Bronchial epithelial cell (primary cell): ENCODE measurements around the gene SLX4IP. TPM values are rescaled to one million over a fixed set of nuclear protein-coding genes. Genes with fewer than 3 reads are reported as not detected.
A peak's percentile ranks its signal among the peaks of the same experiment; 100 is the strongest.

Experiments
- DNase-seq: peaks from one replicate; pipeline ENCODE4 v3.0.0-alpha.2; 2010; ENCODE audit warnings: low read depth
- FAIRE-seq: peaks from 2 replicates; lab custom pipeline; 2011; peaks lifted over from hg19 to GRCh38; lab: Jason Lieb, UNC
- H3K27me3 ChIP-seq: 2 replicates; pipeline ENCODE4 v1.5.1; 2011; ENCODE audit warnings: low read length; ENCODE audit not compliant: control insufficient read depth, insufficient read depth
- H3K36me3 ChIP-seq: 2 replicates; pipeline ENCODE4 v1.5.1; 2011; ENCODE audit warnings: low read length; ENCODE audit not compliant: control insufficient read depth, insufficient read depth
- H3K4me3 ChIP-seq: 2 replicates; pipeline ENCODE4 v1.5.1; 2011; ENCODE audit warnings: mild to moderate bottlenecking, low read depth, low read length, control low read depth
- CTCF ChIP-seq: IDR thresholded peaks from 2 replicates; pipeline ENCODE4 v1.5.1; 2011; ENCODE audit warnings: mild to moderate bottlenecking, moderate library complexity, low read length, control low read depth, inconsistent platforms; ENCODE audit not compliant: insufficient read depth, severe bottlenecking
- total RNA-seq: library from RNA; depleted of rRNA; stranded (reverse); fragments of >200 nt; gene quantifications from 2 replicates; pipeline ENCODE4 v1.2.1, GENCODE V29; 2014

The SLX4IP gene
- total RNA-seq, 1 donor from 2014 or later, result 3.9 TPM

GRCh38 chr20:10626896-10627295, 191.8 kb downstream of the SLX4IP start:
- H3K4me3 ChIP-seq, result no peak overlapping the region
- TF ChIP-seq CTCF, result no peak
- no peaks in the 10 kb centered on the region for H3K36me3 ChIP-seq
- DNase-seq (peak; percentile 86), FAIRE-seq (no peak)
- H3K27me3 ChIP-seq, result no peaks in the 10 kb centered on the region

GRCh38 chr20:10629946-10630650, 195.0 kb downstream of the SLX4IP start:
- TF ChIP-seq CTCF, result no peak
- no peak for DNase-seq
- no peak for FAIRE-seq
- no peak overlapping the region for H3K4me3 ChIP-seq
- no peaks in the 10 kb centered on the region for H3K27me3 ChIP-seq
- H3K36me3 ChIP-seq, result no peaks in the 10 kb centered on the region

GRCh38 chr20:10631126-10631525, 196.0 kb downstream of the SLX4IP start:
- no peak for DNase-seq
- TF ChIP-seq CTCF, result no peak
- no peaks in the 10 kb centered on the region for H3K27me3 ChIP-seq
- FAIRE-seq, result no peak
- H3K36me3 ChIP-seq, result no peaks in the 10 kb centered on the region
- no peak overlapping the region for H3K4me3 ChIP-seq

- FAIRE-seq (peak; percentile 66), DNase-seq (no peak)
- no peak for TF ChIP-seq CTCF
- Histone ChIP-seq H3K36me3 (no peaks in the 10 kb centered on the region), H3K4me3 (no peak overlapping the region), H3K27me3 (no peaks in the 10 kb centered on the region)
Observed at GRCh38 chr20:10632721-10633509, 197.8 kb downstream of the SLX4IP start.

- no peak for TF ChIP-seq CTCF
- DNase-seq (no peak), FAIRE-seq (no peak)
- no peak overlapping the region for H3K4me3 ChIP-seq
- no peaks in the 10 kb centered on the region for H3K27me3 ChIP-seq
- H3K36me3 ChIP-seq, result no peaks in the 10 kb centered on the region
Observed at GRCh38 chr20:10633718-10634117, 198.6 kb downstream of the SLX4IP start.
